B cell (primary cell): ENCODE measurements around the gene RASGRF2. TPM values are rescaled to one million over a fixed set of nuclear protein-coding genes. Genes with fewer than 3 reads are reported as not detected.

Experiments
- ATAC-seq: fragments of 200-7000 bp; cut with Tn5 transposase; one replicate; pipeline ENCODE4 v1.10.0; 2021; ENCODE audit warnings: low read depth, mild to moderate bottlenecking, moderate number of reproducible peaks, moderate library complexity
- CTCF ChIA-PET: fragments of 350-600 bp; sonication (Branson Sonifier 250); formaldehyde crosslinking; loops from one replicate; lab custom pipeline; 2021; ENCODE audit warnings: antibody characterized with exemption, inconsistent platforms; lab: Charles Lee
- POLR2A ChIA-PET: fragments of 350-600 bp; sonication (Branson Sonifier 250); formaldehyde crosslinking; loops from one replicate; lab custom pipeline; 2021; ENCODE audit warnings: antibody characterized with exemption; lab: Charles Lee
- DNase-seq: peaks from one replicate; pipeline ENCODE4 v3.0.0; 2013
- H2AFZ ChIP-seq: 2 replicates; pipeline ENCODE4 v1.6.1; 2012; ENCODE audit warnings: mild to moderate bottlenecking, low read depth, low read length; ENCODE audit not compliant: insufficient read depth, poor library complexity, severe bottlenecking
- H3K27ac ChIP-seq, 2 donors: 1 replicate in 1 of 2; 2 replicates in 1 of 2; pipeline ENCODE4 v1.5.1; 2012 to 2013; ENCODE audit warnings: low read length in 2 of 2, mild to moderate bottlenecking in 2 of 2, moderate library complexity in 1 of 2
- H3K27me3 ChIP-seq, 4 experiments: fragments of 200-600 bp in 1 of 4; sonication (generic) in 1 of 4; replicated peaks in 1 of 4; 1 replicate in 2 of 4; 2 replicates in 2 of 4; pipeline versions ENCODE4 v1.6.1 to v1.7.0; 2013 to 2016; ENCODE audit warnings: low read length in 3 of 4, mild to moderate bottlenecking in 2 of 4, mixed read lengths in 1 of 4, moderate library complexity in 1 of 4; ENCODE audit not compliant: insufficient read depth in 4 of 4, control insufficient read depth in 3 of 4; ENCODE audit errors: control extremely low read depth in 1 of 4
- H3K36me3 ChIP-seq, 2 experiments: replicated peaks in 1 of 2; 1 replicate in 1 of 2; 2 replicates in 1 of 2; pipeline versions ENCODE4 v1.6.1 to v1.7.1; 2013; ENCODE audit warnings: low read length in 1 of 2; ENCODE audit not compliant: insufficient read depth in 2 of 2, control insufficient read depth in 1 of 2; ENCODE audit errors: control extremely low read depth in 1 of 2, extremely low read depth in 1 of 2
- H3K4me1 ChIP-seq, 2 donors: fragments of 200-600 bp in 1 of 2; sonication (generic) in 1 of 2; 1 replicate in 1 of 2; 2 replicates in 1 of 2; pipeline versions ENCODE4 v1.5.1 to v1.6.1; 2013 to 2017; ENCODE audit warnings: low read length in 2 of 2; ENCODE audit not compliant: control insufficient read depth in 2 of 2, insufficient read depth in 2 of 2
- H3K4me2 ChIP-seq: replicated peaks from 2 replicates; pipeline ENCODE3; 2012; ENCODE audit warnings: mild to moderate bottlenecking, low read depth, low read length; ENCODE audit not compliant: poor library complexity, severe bottlenecking
- H3K4me3 ChIP-seq, 5 experiments: fragments of 200-600 bp in 1 of 5; sonication (generic) in 1 of 5; 1 replicate in 3 of 5; 2 replicates in 2 of 5; pipeline versions ENCODE4 v1.5.1 to v1.7.0; 2011 to 2016; ENCODE audit warnings: low read length in 4 of 5, mild to moderate bottlenecking in 4 of 5, low read depth in 2 of 5, control low read depth in 1 of 5, moderate library complexity in 1 of 5; ENCODE audit not compliant: insufficient read depth in 1 of 5; ENCODE audit errors: control extremely low read depth in 1 of 5, extremely low read depth in 1 of 5
- H3K79me2 ChIP-seq: fragments of 200-600 bp; sonication (generic); one replicate; pipeline ENCODE4 v1.6.0; 2016; ENCODE audit warnings: low read length; ENCODE audit not compliant: control insufficient read depth, insufficient read depth
- H3K9ac ChIP-seq: fragments of 200-600 bp; sonication (generic); 2 replicates; pipeline ENCODE4 v1.6.1; 2017; ENCODE audit warnings: mild to moderate bottlenecking, low read length, moderate library complexity
- H3K9me3 ChIP-seq, 3 donors: one replicate each; pipeline versions ENCODE4 v1.6.1 to v1.7.1; 2013; ENCODE audit warnings: low read length in 2 of 3; ENCODE audit not compliant: control insufficient read depth in 2 of 3, insufficient read depth in 1 of 3; ENCODE audit errors: control extremely low read depth in 1 of 3
- H4K20me1 ChIP-seq: 2 replicates; pipeline ENCODE4 v1.6.0; 2012; ENCODE audit warnings: mild to moderate bottlenecking, low read length; ENCODE audit not compliant: insufficient read depth, control insufficient read depth, poor library complexity, severe bottlenecking
- H3K27ac Mint-ChIP-seq: one replicate; pipeline ENCODE4 v1.8.0; 2021; ENCODE audit warnings: mixed read lengths
- H3K27me3 Mint-ChIP-seq: one replicate; pipeline ENCODE4 v1.8.0; 2021; ENCODE audit warnings: mixed read lengths
- H3K4me1 Mint-ChIP-seq: one replicate; pipeline ENCODE4 v1.8.0; 2021; ENCODE audit warnings: mixed read lengths
- H3K4me3 Mint-ChIP-seq: one replicate; pipeline ENCODE4 v1.8.0; 2021; ENCODE audit warnings: mixed read lengths
- H3K9me3 Mint-ChIP-seq: one replicate; pipeline ENCODE4 v1.8.0; 2022; ENCODE audit warnings: mixed read lengths; ENCODE audit not compliant: insufficient read depth
- CTCF ChIP-seq: fragments of 200-600 bp; IDR thresholded peaks from one replicate; pipeline ENCODE4 v1.8.0; 2022; ENCODE audit warnings: antibody characterized with exemption, mild to moderate bottlenecking
- EZH2 ChIP-seq: IDR thresholded peaks from 2 replicates; pipeline ENCODE4 v1.6.1; 2012; ENCODE audit warnings: borderline replicate concordance, low read depth, mild to moderate bottlenecking, moderate library complexity, low read length; ENCODE audit not compliant: insufficient read depth, poor library complexity, severe bottlenecking
- WGBS: methylation state at CpG from one replicate; pipeline ENCODE4 v1.1.5; 2013; ENCODE audit warnings: missing lambda C conversion rate; ENCODE audit not compliant: insufficient coverage; 5-methylcytosine and 5-hydroxymethylcytosine counted together
- intact Hi-C: fragments of 100-400 bp; cut with micrococcal nuclease; formaldehyde crosslinking; loops from one replicate; pipeline ENCODE4 v1.10.0; 2022
- polyA plus RNA-seq: library from polyadenylated mRNA; depleted of rRNA; stranded (reverse); fragments of >200 nt; gene quantifications from 2 replicates; pipeline ENCODE4 v1.2.3, GENCODE V29; 2012
- total RNA-seq, 2 donors: library from RNA; stranded (reverse); fragments of 120-200 nt in 1 of 2; gene quantifications; 1 replicate in 1 of 2; 2 replicates in 1 of 2; pipeline versions ENCODE4 v1.2.3 to v1.2.4, GENCODE V29; 2013 to 2022

The RASGRF2 gene
- total and polyA plus RNA-seq, 2 donors (not counting 1 experiment from before 2014, with no cell fraction given), result 0.04 to 0.37 TPM

- no peak overlapping the region for H3K27ac Mint-ChIP-seq
- no peak overlapping the region for H3K9ac ChIP-seq
- ChIA-PET POLR2A (no interaction called here), CTCF (interaction anchor here (1.1 kb wide), 1 partner anchor 10 kb away, joined by 3 read pairs; no protein-coding TSS in a partner anchor)
- H3K4me3 Mint-ChIP-seq, result no peak overlapping the region
- 100% methylated on average over 3 of the region's 6 CpGs for WGBS
- no peaks in the 10 kb centered on the region for H3K79me2 ChIP-seq
- DNase-seq (no peak), ATAC-seq (no peak)
- peaks cover 0 to 3% (median 0%) of the 10 kb centered on the region in 3 donors for H3K9me3 ChIP-seq
- peaks cover 11% of the 10 kb centered on the region for H3K4me1 Mint-ChIP-seq
- no peak overlapping the region for H3K27ac ChIP-seq
- H3K4me1 ChIP-seq, result no peaks in the 10 kb centered on the region
- H3K4me2 ChIP-seq, result no peak overlapping the region
- H3K9me3 Mint-ChIP-seq, result peaks cover 5% of the 10 kb centered on the region
- H3K4me3 ChIP-seq, result no peak overlapping the region
- intact Hi-C loops, result no loop called here
- H4K20me1 ChIP-seq, result no peaks in the 10 kb centered on the region
- H3K27me3 Mint-ChIP-seq, result no peaks in the 10 kb centered on the region
- H3K36me3 ChIP-seq, result no peaks in the 10 kb centered on the region
- no peak overlapping the region for H2AFZ ChIP-seq
- H3K27me3 ChIP-seq, result no peaks in the 10 kb centered on the region
- TF ChIP-seq CTCF (no peak), EZH2 (no peak)
These were observed 196.6 kb downstream of the RASGRF2 start for GRCh38 chr5:81156732-81157131.

GRCh38 chr5:81161012-81161601 lies 200.9 kb downstream of the RASGRF2 start:
- Histone ChIP-seq H3K4me2 (no peak overlapping the region), H3K4me1 (no peaks in the 10 kb centered on the region), H3K9ac (no peak overlapping the region), H2AFZ (no peak overlapping the region), H3K79me2 (no peaks in the 10 kb centered on the region), H3K36me3 (no peaks in the 10 kb centered on the region), H3K27me3 (no peaks in the 10 kb centered on the region), H3K27ac (no peak overlapping the region), H4K20me1 (no peaks in the 10 kb centered on the region), H3K9me3 (no peaks in the 10 kb centered on the region), H3K4me3 (no peak overlapping the region)
- TF ChIP-seq EZH2 (no peak), CTCF (no peak)
- H3K4me1 Mint-ChIP-seq, result peaks cover 3% of the 10 kb centered on the region
- ATAC-seq, result no peak
- no peaks in the 10 kb centered on the region for H3K9me3 Mint-ChIP-seq
- H3K27me3 Mint-ChIP-seq, result no peaks in the 10 kb centered on the region
- H3K27ac Mint-ChIP-seq, result no peak overlapping the region
- no peak overlapping the region for H3K4me3 Mint-ChIP-seq
- POLR2A ChIA-PET, result no interaction called here
- intact Hi-C loops, result no loop called here
- no peak for DNase-seq
- CTCF ChIA-PET, result no interaction called here
- 72% methylated on average over 3 of the region's 5 CpGs for WGBS
